Measurements from ENCODE around the gene TRRAP.

The TRRAP gene

GRCh38 chr7:99014113-99014985 is 136.0 kb downstream of the TRRAP start:
- Histone ChIP-seq H3K27me3 (no peaks in the 10 kb centered on the region), H3K36me3 (peaks cover 66% of the 10 kb centered on the region), H3K27ac (no peak overlapping the region), H3K4me3 (ENCODE audit: low read depth in 1 of 2, low read length in 1 of 2) (no peak overlapping the region), H3K4me1 (ENCODE audit: control insufficient read depth in 1 of 2, insufficient read depth in 1 of 2, low read depth in 1 of 2, low read length in 1 of 2) (no peaks in the 10 kb centered on the region), H3K9me3 (no peaks in the 10 kb centered on the region)
- TF ChIP-seq, protein P1, sequence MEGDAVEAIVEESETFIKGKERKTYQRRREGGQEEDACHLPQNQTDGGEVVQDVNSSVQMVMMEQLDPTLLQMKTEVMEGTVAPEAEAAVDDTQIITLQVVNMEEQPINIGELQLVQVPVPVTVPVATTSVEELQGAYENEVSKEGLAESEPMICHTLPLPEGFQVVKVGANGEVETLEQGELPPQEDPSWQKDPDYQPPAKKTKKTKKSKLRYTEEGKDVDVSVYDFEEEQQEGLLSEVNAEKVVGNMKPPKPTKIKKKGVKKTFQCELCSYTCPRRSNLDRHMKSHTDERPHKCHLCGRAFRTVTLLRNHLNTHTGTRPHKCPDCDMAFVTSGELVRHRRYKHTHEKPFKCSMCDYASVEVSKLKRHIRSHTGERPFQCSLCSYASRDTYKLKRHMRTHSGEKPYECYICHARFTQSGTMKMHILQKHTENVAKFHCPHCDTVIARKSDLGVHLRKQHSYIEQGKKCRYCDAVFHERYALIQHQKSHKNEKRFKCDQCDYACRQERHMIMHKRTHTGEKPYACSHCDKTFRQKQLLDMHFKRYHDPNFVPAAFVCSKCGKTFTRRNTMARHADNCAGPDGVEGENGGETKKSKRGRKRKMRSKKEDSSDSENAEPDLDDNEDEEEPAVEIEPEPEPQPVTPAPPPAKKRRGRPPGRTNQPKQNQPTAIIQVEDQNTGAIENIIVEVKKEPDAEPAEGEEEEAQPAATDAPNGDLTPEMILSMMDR (IDR thresholded peaks at IDR 0.05): no peak

DNA sequence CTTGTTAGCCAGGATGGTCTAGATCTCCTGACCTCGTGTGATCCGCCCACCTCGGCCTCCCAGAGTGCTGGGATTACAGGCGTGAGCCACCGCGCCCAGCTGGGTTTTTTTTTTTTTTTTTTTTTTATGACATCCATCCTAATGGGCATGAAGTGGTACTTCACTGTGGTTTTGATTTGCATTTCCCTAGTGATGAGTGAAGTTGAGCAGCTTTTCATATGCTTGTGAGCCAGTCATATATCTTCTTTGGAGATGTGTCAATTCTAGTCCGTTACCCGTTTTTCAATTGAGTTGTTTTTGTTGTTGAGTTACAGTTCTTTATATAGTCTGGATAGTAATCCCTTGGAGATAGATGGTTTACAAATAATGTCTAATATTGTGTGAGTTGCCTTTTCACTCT is 137.9 kb downstream of the TRRAP start:
- H3K4me3 ChIP-seq (ENCODE audit: low read depth in 1 of 2, low read length in 1 of 2): no peak overlapping the region
- H3K27ac ChIP-seq: no peak overlapping the region
- no peaks in the 10 kb centered on the region for H3K9me3 ChIP-seq
- H3K27me3 ChIP-seq: no peaks in the 10 kb centered on the region
- TF ChIP-seq, protein P1 (IDR thresholded peaks at IDR 0.05): no peak
- no peaks in the 10 kb centered on the region for H3K4me1 ChIP-seq (ENCODE audit: control insufficient read depth in 1 of 2, insufficient read depth in 1 of 2, low read depth in 1 of 2, low read length in 1 of 2)
- peaks cover 59% of the 10 kb centered on the region for H3K36me3 ChIP-seq

DNA sequence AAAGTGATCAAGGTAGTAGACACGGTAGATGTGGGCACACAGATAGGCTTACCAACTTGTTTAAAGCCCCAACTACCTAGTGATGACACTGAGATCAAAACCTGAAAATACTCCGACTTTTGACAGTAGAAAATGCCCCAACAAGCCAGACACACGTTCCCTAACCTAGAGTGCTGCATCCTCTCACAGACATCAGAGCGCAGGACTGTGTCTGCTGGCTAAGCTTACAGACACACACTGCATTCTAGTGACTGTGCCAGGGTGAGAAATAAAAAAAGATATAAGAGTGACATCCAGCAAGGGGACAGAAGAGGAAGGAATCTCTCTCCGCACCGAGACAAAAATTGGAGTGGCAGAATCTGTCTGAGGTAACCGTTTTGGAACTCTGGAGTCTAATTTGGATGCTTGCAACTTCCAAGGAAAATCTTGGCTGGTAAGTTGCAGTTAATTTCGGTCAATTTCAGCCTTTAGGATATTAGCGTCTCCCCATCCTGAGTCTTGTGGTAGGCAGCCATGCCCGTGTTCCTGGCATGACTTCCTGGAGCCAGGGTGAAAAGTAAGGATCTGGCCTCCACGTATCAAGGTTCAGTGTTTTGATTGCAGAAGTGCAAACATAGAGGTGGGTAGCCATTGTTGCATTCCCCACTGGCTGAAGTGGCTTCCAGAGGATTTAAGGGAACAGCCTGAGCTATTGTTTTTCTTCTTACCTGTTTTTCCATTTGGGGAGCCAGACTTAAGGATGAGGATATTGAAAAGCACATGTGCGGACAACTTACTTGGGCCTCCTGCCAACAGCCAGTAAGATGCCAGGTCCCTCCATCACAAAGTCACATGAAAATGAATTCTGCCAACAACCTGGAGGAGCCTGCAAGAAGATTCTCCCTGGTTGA is 141.4 kb downstream of the TRRAP start:
- Histone ChIP-seq H3K27me3 (no peaks in the 10 kb centered on the region), H3K4me1 (ENCODE audit: control insufficient read depth in 1 of 2, insufficient read depth in 1 of 2, low read depth in 1 of 2, low read length in 1 of 2) (no peaks in the 10 kb centered on the region), H3K36me3 (peaks cover 23% of the 10 kb centered on the region), H3K27ac (no peak overlapping the region), H3K9me3 (no peaks in the 10 kb centered on the region), H3K4me3 (ENCODE audit: low read depth in 1 of 2, low read length in 1 of 2) (no peak overlapping the region)
- TF ChIP-seq, protein P1 (IDR thresholded peaks at IDR 0.05): no peak

- Histone ChIP-seq H3K4me1 (ENCODE audit: control insufficient read depth in 1 of 2, insufficient read depth in 1 of 2, low read depth in 1 of 2, low read length in 1 of 2) (no peaks in the 10 kb centered on the region), H3K9me3 (no peaks in the 10 kb centered on the region), H3K27me3 (no peaks in the 10 kb centered on the region), H3K36me3 (peaks cover 17% of the 10 kb centered on the region), H3K27ac (no peak overlapping the region), H3K4me3 (ENCODE audit: low read depth in 1 of 2, low read length in 1 of 2) (no peak overlapping the region)
- TF ChIP-seq, protein P1 (IDR thresholded peaks at IDR 0.05): no peak
These were observed 142.0 kb downstream of the TRRAP start for GRCh38 chr7:99020413-99020715.

DNA sequence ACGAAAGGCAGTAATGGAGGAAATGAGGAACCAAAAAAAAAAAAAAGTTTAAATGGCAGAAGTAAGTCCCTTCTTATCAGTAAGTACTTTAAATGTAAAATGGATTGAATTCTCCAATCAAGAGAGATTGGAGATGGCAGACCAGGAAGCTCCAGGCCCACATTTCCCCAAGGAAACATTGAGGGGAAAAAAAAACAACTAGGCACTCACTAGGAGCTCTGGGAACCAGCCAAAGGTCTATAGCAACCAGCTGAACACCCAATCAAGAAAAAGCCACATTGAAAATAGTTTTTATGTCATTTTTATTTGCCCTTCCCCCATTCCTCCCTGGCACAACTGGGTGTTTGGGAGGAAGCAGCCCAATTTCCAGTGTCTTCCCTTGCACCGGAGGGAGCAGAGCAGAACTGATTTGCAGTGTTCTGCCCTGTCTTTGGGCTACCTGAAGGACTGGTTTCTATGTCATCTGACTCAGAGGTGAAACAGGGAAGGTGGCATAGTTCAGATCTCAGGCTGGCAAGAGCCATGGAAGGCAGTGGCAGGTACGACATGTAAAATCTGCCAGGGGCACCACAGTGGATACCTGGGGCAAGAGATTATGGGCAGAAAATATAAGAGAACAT is 143.7 kb downstream of the TRRAP start:
- no peaks in the 10 kb centered on the region for H3K4me1 ChIP-seq (ENCODE audit: control insufficient read depth in 1 of 2, insufficient read depth in 1 of 2, low read depth in 1 of 2, low read length in 1 of 2)
- no peaks in the 10 kb centered on the region for H3K9me3 ChIP-seq
- H3K27ac ChIP-seq: no peak overlapping the region
- H3K36me3 ChIP-seq: peaks cover 12% of the 10 kb centered on the region
- H3K27me3 ChIP-seq: no peaks in the 10 kb centered on the region
- no peak overlapping the region for H3K4me3 ChIP-seq (ENCODE audit: low read depth in 1 of 2, low read length in 1 of 2)
- TF ChIP-seq, protein P1 (IDR thresholded peaks at IDR 0.05): no peak
